Esophagus squamous epithelium (tissue), 5 donors: ENCODE results near the gene DDAH2. TPM values are rescaled to one million over a fixed set of nuclear protein-coding genes. Genes with fewer than 3 reads are reported as not detected.

Source experiments
- DNase-seq: peaks from one replicate; lab custom pipeline; 2025; lab: John Stamatoyannopoulos, UW
- H3K27ac ChIP-seq, 4 donors: fragments of 200-600 bp; sonication (generic); one replicate each; pipeline ENCODE4 v1.5.1; 2016 to 2019; ENCODE audit warnings: mild to moderate bottlenecking in 1 of 4
- H3K27me3 ChIP-seq, 4 donors: fragments of 200-600 bp; sonication (generic); 1 replicate in 3 of 4; 2 replicates in 1 of 4; pipeline versions ENCODE4 v1.5.1 to v1.6.0; 2017 to 2021; ENCODE audit warnings: antibody characterized with exemption in 1 of 4
- H3K36me3 ChIP-seq, 3 donors: fragments of 200-600 bp; sonication (generic); one replicate each; pipeline ENCODE4 v1.5.1; 2016 to 2019
- H3K4me1 ChIP-seq, 3 donors: fragments of 200-600 bp; sonication (generic); one replicate each; pipeline ENCODE4 v1.5.1; 2017 to 2019
- H3K4me3 ChIP-seq, 4 donors: fragments of 200-600 bp; sonication (generic); 1 replicate in 3 of 4; 2 replicates in 1 of 4; pipeline ENCODE4 v1.5.1; 2016 to 2019; ENCODE audit warnings: mild to moderate bottlenecking in 2 of 4, moderate library complexity in 1 of 4
- H3K9me3 ChIP-seq, 3 donors: fragments of 200-600 bp; sonication (generic); one replicate each; pipeline ENCODE4 v1.5.1; 2016 to 2019
- POLR2A ChIP-seq, 4 donors: fragments of 450-650 bp; IDR thresholded peaks; one replicate each; pipeline ENCODE4 v1.6.1; 2017; ENCODE audit warnings: antibody characterized with exemption in 4 of 4, mild to moderate bottlenecking in 4 of 4, moderate library complexity in 3 of 4
- WGBS, 2 donors: methylation state at CpG; one replicate each; pipeline ENCODE4 v1.1.5; 2018; 5-methylcytosine and 5-hydroxymethylcytosine counted together
- intact Hi-C: fragments of 100-400 bp; cut with DNase I; formaldehyde crosslinking; loops from one replicate; pipeline ENCODE4 v1.15.0; 2022
- total RNA-seq, 4 donors: library from RNA; depleted of rRNA; stranded (reverse); fragments of >200 nt; gene quantifications; one replicate each; pipeline ENCODE4 v1.1.0, GENCODE V29; 2016
- TF ChIP-seq, protein P1 (sequence below), 6 experiments: fragments of 450-650 bp in 4 of 6; fragments of 200-600 bp in 2 of 6; sonication (generic) in 2 of 6; IDR thresholded peaks; one replicate each; pipeline ENCODE4 v1.5.1; 2016 to 2019; ENCODE audit warnings: antibody characterized with exemption in 6 of 6, mild to moderate bottlenecking in 4 of 6, moderate library complexity in 4 of 6
- donor health status: DM: yes; HTN: yes; CAD: no.

Gene DDAH2
- total RNA-seq, 4 donors from 2014 or later = 16.4 to 59.3 (median 28.2) TPM

DNA sequence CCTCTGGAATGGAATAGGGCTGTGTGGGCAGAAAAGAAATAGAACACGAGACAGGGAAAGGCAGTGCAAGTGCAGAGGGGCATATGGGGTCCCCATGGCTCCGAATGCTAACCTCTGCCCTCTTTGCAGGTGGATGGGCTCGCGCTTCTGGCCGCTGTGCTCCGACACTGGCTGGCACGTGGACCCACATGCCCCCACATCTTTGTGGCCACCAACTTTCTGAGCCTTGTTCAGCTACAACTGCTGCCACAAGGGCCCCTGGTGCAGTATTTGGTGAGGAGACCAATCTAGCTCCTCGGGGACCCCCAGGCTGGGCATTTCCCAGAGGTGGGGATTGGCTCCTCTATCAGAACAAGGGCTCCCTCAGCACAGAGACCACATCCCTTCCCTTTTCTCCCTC is 32.2 kb upstream of the DDAH2 start:
- Histone ChIP-seq H3K9me3 (no peaks in the 10 kb centered on the region), H3K27me3 (no peaks in the 10 kb centered on the region), H3K27ac (no peak overlapping the region), H3K4me3 (no peak overlapping the region), H3K36me3 (peaks cover 0 to 22% (median 0%) of the 10 kb centered on the region in 3 donors), H3K4me1 (peaks cover 0 to 25% (median 3%) of the 10 kb centered on the region in 3 donors)
- 92 to 96% methylated on average over 7 to 8 of the region's 8 CpGs for WGBS, 2 donors
- no peak for DNase-seq
- TF ChIP-seq, protein P1, sequence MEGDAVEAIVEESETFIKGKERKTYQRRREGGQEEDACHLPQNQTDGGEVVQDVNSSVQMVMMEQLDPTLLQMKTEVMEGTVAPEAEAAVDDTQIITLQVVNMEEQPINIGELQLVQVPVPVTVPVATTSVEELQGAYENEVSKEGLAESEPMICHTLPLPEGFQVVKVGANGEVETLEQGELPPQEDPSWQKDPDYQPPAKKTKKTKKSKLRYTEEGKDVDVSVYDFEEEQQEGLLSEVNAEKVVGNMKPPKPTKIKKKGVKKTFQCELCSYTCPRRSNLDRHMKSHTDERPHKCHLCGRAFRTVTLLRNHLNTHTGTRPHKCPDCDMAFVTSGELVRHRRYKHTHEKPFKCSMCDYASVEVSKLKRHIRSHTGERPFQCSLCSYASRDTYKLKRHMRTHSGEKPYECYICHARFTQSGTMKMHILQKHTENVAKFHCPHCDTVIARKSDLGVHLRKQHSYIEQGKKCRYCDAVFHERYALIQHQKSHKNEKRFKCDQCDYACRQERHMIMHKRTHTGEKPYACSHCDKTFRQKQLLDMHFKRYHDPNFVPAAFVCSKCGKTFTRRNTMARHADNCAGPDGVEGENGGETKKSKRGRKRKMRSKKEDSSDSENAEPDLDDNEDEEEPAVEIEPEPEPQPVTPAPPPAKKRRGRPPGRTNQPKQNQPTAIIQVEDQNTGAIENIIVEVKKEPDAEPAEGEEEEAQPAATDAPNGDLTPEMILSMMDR (IDR thresholded peaks at IDR 0.05) = no peak
- no peak for TF ChIP-seq POLR2A (IDR thresholded peaks at IDR 0.05)
- intact Hi-C loops = no loop called here

DNA sequence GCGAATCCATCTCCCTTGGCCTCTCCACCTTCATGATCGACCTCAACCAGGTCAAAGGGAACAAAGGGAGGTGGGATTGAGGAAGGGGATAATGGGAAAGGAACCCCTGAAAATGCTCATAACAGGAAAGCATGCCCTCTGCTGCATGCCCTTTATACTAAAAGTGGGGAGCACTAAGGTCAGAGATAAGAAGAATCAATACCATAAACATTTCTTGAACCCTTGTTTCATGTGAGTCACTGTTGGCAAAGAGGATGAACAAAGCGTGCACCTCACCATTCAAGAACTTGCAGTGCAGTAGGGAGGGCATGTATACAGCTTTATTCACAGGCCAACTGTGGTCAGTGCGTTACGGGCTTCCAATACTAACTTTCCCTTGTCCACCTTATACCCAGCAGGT is 31.7 kb upstream of the DDAH2 start:
- Histone ChIP-seq H3K27me3 (no peaks in the 10 kb centered on the region), H3K36me3 (peaks cover 0 to 22% (median 0%) of the 10 kb centered on the region in 3 donors), H3K27ac (no peak overlapping the region), H3K9me3 (no peaks in the 10 kb centered on the region), H3K4me1 (peaks cover 0 to 20% (median 3%) of the 10 kb centered on the region in 3 donors), H3K4me3 (no peak overlapping the region)
- WGBS, 2 donors = 93 to 96% methylated on average over 3 to 5 of the region's 5 CpGs
- TF ChIP-seq POLR2A (IDR thresholded peaks at IDR 0.05) = no peak
- TF ChIP-seq, protein P1 (IDR thresholded peaks at IDR 0.05) = no peak
- no peak for DNase-seq
- intact Hi-C loops = no loop called here

DNA sequence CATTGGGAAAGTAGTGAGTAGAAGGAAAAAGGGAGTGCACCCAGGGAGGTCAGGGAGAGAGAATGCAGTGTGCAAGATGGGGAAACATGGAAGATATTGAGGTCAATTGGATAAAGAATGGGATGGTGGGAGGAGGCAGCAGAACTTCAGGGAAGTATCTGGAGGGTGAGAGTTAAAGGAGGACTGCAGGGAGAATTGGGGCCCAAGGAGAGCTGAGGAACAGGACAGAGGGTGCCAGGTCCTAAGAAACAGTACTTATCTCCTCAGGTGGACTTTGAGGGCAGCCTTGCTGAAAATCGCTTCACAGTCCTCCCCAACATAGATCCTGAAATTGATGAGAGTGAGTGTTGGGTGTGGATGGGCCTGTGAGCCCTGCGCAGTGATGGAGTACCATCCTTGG is 29.2 kb upstream of the DDAH2 start:
- TF ChIP-seq, protein P1 (IDR thresholded peaks at IDR 0.05) = no peak
- TF ChIP-seq POLR2A (IDR thresholded peaks at IDR 0.05) = no peak
- no peak for DNase-seq
- intact Hi-C loops = no loop called here
- Histone ChIP-seq H3K4me3 (no peak overlapping the region), H3K27me3 (no peaks in the 10 kb centered on the region), H3K9me3 (no peaks in the 10 kb centered on the region), H3K36me3 (peaks cover 0 to 22% (median 0%) of the 10 kb centered on the region in 3 donors), H3K4me1 (peaks cover 0 to 4% (median under 1%) of the 10 kb centered on the region in 3 donors), H3K27ac (no peak overlapping the region)
- 100% methylated on average over 2 of the region's 2 CpGs for WGBS, 2 donors

DNA sequence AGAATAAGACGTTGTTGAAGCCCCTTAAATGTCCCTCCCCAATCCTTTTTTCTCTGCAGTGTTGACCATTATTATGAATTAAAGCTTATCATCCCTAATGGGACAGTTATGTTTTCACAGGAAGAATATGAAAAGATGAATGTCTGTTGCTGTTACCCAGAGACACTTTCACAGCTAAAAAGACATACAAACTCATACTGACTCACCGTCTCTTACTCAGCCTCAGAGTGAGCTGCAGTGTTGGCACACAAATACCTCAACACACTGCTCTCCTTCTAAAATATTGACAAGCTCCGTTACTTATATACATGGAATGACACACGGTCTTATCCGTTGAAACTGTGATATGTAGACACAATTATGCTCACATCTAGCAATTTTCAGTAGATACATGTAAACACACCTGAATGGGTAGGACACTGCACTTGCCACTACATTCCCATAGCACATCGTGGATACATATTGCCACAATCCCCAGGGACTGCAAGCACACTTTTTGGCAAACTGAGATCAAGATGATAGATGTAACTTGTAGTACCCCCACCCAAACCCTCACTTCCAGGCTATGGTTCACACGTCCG is 23.7 kb upstream of the DDAH2 start:
- 57 to 83% methylated on average over 8 of the region's 8 CpGs for WGBS, 2 donors
- no peaks in the 10 kb centered on the region for H3K4me1 ChIP-seq
- intact Hi-C loops = no loop called here
- no peaks in the 10 kb centered on the region for H3K27me3 ChIP-seq
- DNase-seq = no peak
- H3K27ac ChIP-seq = no peak overlapping the region
- H3K4me3 ChIP-seq = no peak overlapping the region
- peaks cover 0 to under 1% (median 0%) of the 10 kb centered on the region in 3 donors for H3K36me3 ChIP-seq
- no peaks in the 10 kb centered on the region for H3K9me3 ChIP-seq
- TF ChIP-seq, protein P1 (IDR thresholded peaks at IDR 0.05) = no peak
- TF ChIP-seq POLR2A (IDR thresholded peaks at IDR 0.05) = no peak

DNA sequence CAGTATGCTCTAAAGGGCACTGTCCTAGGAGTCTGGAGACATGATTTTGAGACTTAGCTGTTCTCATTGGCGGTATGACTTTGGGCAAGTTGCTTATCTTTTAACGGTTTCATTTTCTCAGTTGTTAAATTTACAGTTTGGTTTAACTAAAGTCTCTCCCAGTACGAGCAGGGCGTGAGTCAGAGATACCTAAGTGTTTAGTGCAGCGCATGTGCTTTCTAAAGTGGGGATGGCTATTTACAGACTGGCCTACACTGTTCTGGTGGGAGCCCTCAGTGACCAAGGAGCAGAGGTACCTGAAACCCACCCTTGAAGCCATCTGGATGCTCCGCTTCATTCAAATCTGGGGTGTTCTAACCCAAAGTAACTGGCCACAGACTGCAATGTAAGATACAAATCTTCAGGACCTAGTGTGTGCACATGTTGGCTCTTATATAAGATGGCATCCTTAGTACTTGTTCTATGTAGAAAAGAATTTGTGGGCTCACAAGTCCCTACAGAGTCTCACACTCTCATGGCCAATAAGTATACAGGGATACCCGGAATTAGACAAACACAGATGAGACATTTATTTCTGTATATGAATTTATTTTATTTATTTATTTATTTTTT is 21.4 kb upstream of the DDAH2 start:
- 88 to 91% methylated on average over 7 of the region's 7 CpGs for whole genome bisulfite sequencing, 2 donors
- intact Hi-C loops = no loop called here
- TF ChIP-seq POLR2A (IDR thresholded peaks at IDR 0.05) = no peak
- TF ChIP-seq, protein P1 (IDR thresholded peaks at IDR 0.05) = no peak
- H3K27me3 ChIP-seq = no peaks in the 10 kb centered on the region
- H3K27ac ChIP-seq = no peak overlapping the region
- no peaks in the 10 kb centered on the region for H3K9me3 ChIP-seq
- DNase-seq = no peak
- peaks cover 0 to 11% (median 0%) of the 10 kb centered on the region in 3 donors for H3K36me3 ChIP-seq
- H3K4me3 ChIP-seq = no peak overlapping the region
- no peaks in the 10 kb centered on the region for H3K4me1 ChIP-seq
